ENCODE measurements around the gene MYBBP1A. TPM values are rescaled to one million over a fixed set of nuclear protein-coding genes. Genes with fewer than 3 reads are reported as not detected.

MYBBP1A gene
- total RNA-seq, 2 experiments from 2014 or later, result 58.0 to 58.2 TPM

GRCh38 chr17:4551141-4551540 lies 4.0 kb downstream of the MYBBP1A start:
- peaks cover 37% of the 10 kb centered on the region for H3K4me1 ChIP-seq (ENCODE audit: insufficient read depth, low read length)
- peaks cover 69% of the 10 kb centered on the region for H3K36me3 ChIP-seq (ENCODE audit: insufficient read depth, low read length)
- H3K4me3 ChIP-seq (ENCODE audit: low read length), result no peak overlapping the region
- ATAC-seq (ENCODE audit: poor library complexity) (no peak), DNase-seq (no peak)
- Mint-ChIP-seq H3K36me3 (ENCODE audit: low read depth) (peaks cover 67% of the 10 kb centered on the region), H3K27me3 (no peaks in the 10 kb centered on the region), H3K4me3 (peak overlapping the region; percentile 45), H3K27ac (no peak overlapping the region), H3K9me3 (no peaks in the 10 kb centered on the region), H3K4me1 (ENCODE audit: low read depth) (peaks cover 26% of the 10 kb centered on the region)
- no peak overlapping the region for H3K27ac ChIP-seq (ENCODE audit: low read depth in 1 of 2, low read length in 2 of 2)
- intact Hi-C loops (cut with DNase I, micrococcal nuclease), result no loop called here
- ChIA-PET CTCF (interaction anchor here (1.1 kb wide), 1 partner anchor 14 kb away, joined by 4 read pairs; no protein-coding TSS in a partner anchor), POLR2A (no interaction called here)
- no peaks in the 10 kb centered on the region for H3K9me3 ChIP-seq (ENCODE audit: control insufficient read depth in 1 of 2, insufficient read depth in 1 of 2, low read length in 2 of 2)
- TF ChIP-seq CTCF (IDR thresholded peaks at IDR 0.05), result no peak
- no peaks in the 10 kb centered on the region for H3K27me3 ChIP-seq (ENCODE audit: control insufficient read depth in 1 of 2, insufficient read depth in 2 of 2, low read length in 2 of 2)

GRCh38 chr17:4550534-4551039 lies 4.6 kb downstream of the MYBBP1A start:
- Histone ChIP-seq H3K4me1 (ENCODE audit: insufficient read depth, low read length) (peaks cover 31% of the 10 kb centered on the region), H3K4me3 (ENCODE audit: low read length) (no peak overlapping the region), H3K36me3 (ENCODE audit: insufficient read depth, low read length) (peaks cover 72% of the 10 kb centered on the region), H3K27ac (ENCODE audit: low read depth in 1 of 2, low read length in 2 of 2) (no peak overlapping the region), H3K27me3 (ENCODE audit: control insufficient read depth in 1 of 2, insufficient read depth in 2 of 2, low read length in 2 of 2) (no peaks in the 10 kb centered on the region), H3K9me3 (ENCODE audit: control insufficient read depth in 1 of 2, insufficient read depth in 1 of 2, low read length in 2 of 2) (no peaks in the 10 kb centered on the region)
- intact Hi-C loops (cut with DNase I, micrococcal nuclease), result no loop called here
- ATAC-seq (ENCODE audit: poor library complexity) (no peak), DNase-seq (no peak)
- Mint-ChIP-seq H3K27me3 (no peaks in the 10 kb centered on the region), H3K36me3 (ENCODE audit: low read depth) (peaks cover 71% of the 10 kb centered on the region), H3K4me1 (ENCODE audit: low read depth) (peaks cover 21% of the 10 kb centered on the region), H3K4me3 (peak overlapping the region; percentile 45), H3K9me3 (no peaks in the 10 kb centered on the region), H3K27ac (no peak overlapping the region)
- ChIA-PET POLR2A (no interaction called here), CTCF (interaction anchor here (1.1 kb wide), 1 partner anchor 15 kb away, joined by 4 read pairs; no protein-coding TSS in a partner anchor)
- TF ChIP-seq CTCF (IDR thresholded peaks at IDR 0.05), result no peak

GRCh38 chr17:4549781-4550533 lies 5.2 kb downstream of the MYBBP1A start:
- POLR2A ChIA-PET, result no interaction called here
- Mint-ChIP-seq H3K27ac (no peak overlapping the region), H3K9me3 (no peaks in the 10 kb centered on the region), H3K4me1 (ENCODE audit: low read depth) (peaks cover 14% of the 10 kb centered on the region), H3K27me3 (no peaks in the 10 kb centered on the region), H3K36me3 (ENCODE audit: low read depth) (peaks cover 65% of the 10 kb centered on the region), H3K4me3 (no peak overlapping the region)
- Histone ChIP-seq H3K4me3 (ENCODE audit: low read length) (no peak overlapping the region), H3K9me3 (ENCODE audit: control insufficient read depth in 1 of 2, insufficient read depth in 1 of 2, low read length in 2 of 2) (no peaks in the 10 kb centered on the region), H3K27me3 (ENCODE audit: control insufficient read depth in 1 of 2, insufficient read depth in 2 of 2, low read length in 2 of 2) (no peaks in the 10 kb centered on the region), H3K27ac (ENCODE audit: low read depth in 1 of 2, low read length in 2 of 2) (no peak overlapping the region), H3K4me1 (ENCODE audit: insufficient read depth, low read length) (peaks cover 29% of the 10 kb centered on the region), H3K36me3 (ENCODE audit: insufficient read depth, low read length) (peaks cover 79% of the 10 kb centered on the region)
- ATAC-seq (ENCODE audit: poor library complexity) (no peak), DNase-seq (no peak)
- TF ChIP-seq CTCF (IDR thresholded peaks at IDR 0.05), result no peak
- intact Hi-C loops (cut with DNase I, micrococcal nuclease), result no loop called here
- CTCF ChIA-PET, result interaction anchor here (0.7 kb wide), 1 partner anchor 24 kb away, joined by 4 read pairs; no protein-coding TSS in a partner anchor
